GM19395 (cell line): Measurements from ENCODE around the gene TPR.
A peak's percentile ranks its signal among the peaks of the same experiment; 100 is the strongest.
"Not testable (repeated sequence)": the region's sequence is repeated elsewhere in the genome, so short reads cannot be mapped to it uniquely, and the experiment has no call there.

ENCODE experiments used
- ATAC-seq: cut with Tn5 transposase; IDR thresholded peaks from one replicate; pipeline ENCODE4 v1.9.1; 2021; ENCODE audit warnings: mild to moderate bottlenecking, moderate library complexity; ENCODE audit not compliant: unreplicated experiment

TPR gene

DNA sequence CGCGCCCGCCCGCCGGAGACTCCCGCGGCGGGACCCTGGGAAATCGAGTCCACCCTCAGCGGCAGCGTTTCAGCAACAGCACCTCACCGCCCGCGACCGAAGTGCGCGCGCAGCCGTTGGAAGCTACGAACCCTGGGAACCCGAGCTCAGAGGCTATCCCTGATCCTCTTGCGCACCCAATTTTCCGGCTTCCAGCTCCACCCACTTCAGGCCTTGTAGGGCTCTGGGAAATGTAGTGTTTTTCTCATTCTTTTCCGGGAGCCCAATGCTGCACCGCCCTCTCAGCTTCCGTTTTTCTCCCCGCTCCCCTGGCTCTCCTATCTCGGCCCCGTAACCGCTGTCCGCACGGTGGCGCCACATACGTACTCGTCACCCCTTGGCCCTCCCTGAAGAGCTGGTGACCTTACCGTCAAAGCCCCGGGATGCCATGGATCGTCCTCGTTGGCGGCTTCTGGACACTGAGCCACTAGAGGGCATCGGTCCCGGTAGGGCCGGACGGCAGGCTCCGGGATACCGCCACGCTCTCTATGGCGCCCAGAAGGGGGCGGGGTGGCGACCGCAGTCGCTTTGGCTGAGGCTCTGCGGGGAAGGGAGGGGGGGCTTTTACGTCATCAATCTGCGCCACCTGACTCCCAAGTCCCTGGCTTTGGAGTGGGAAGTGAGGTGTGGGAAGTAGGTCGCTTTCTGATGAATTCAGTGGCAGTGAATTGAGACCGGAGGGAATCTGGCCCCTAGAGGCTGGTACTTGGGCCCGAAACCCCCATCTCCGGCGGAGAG is at the start of gene TPR, which contains the start of gene ODR4:
Gene TPR (minus strand): TSS at position 102 of the 777 bp plus-strand sequence. CDS start 225 bp downstream, outside the sequence.
Gene ODR4 (plus strand): TSS at position 687 of the 777 bp plus-strand sequence. CDS start 3,948 bp downstream, outside the sequence.
- ATAC-seq = peak; percentile 87

DNA sequence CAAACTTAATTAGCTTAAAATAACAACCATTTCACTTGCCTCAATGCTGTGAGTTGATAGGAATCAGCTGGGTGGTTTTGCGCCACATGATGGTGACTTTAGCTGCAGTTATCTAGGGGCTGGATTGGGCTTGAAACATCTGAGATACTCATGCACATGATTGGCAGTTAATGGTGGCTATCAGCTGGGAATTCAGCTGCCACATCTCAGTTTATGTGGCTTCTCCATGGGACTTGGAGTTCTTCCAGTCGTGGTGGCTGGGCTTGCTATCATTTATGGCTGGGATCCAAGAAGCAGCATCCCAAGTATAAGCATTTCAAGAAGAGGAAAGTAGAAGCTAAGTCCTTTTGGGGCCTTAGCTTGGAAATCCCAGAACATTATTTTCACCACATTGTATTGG is 49.5 kb upstream of the TPR start:
- ATAC-seq = no peak

GRCh38 chr1:186421446-186421845 is 46.4 kb upstream of the TPR start:
- ATAC-seq = no peak

DNA sequence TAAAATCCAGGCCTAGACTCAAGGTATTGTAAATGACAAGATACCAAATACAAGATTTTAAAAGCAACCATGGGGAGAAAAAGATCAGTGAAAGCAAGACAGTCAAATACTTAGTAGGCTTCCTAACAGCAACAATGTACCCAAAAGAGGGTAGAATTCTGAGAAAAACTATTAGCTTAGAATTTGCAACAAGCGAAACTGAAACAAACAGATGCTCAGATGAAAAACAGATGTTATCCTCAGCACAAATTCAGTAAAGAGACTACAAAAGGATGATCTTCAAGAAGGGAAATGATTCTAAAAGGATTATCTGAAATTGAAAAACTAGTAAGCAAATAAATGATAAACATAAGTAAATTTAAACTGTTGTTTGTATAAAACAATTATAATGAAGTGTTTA is 45.9 kb upstream of the TPR start:
- ATAC-seq = peak; percentile 94

GRCh38 chr1:186420311-186420710 is 45.3 kb upstream of the TPR start:
- ATAC-seq = no peak

GRCh38 chr1:186418503-186418902 is 43.5 kb upstream of the TPR start:
- no peak for ATAC-seq

GRCh38 chr1:186413319-186413718 is 38.3 kb upstream of the TPR start:
- ATAC-seq = no peak

DNA sequence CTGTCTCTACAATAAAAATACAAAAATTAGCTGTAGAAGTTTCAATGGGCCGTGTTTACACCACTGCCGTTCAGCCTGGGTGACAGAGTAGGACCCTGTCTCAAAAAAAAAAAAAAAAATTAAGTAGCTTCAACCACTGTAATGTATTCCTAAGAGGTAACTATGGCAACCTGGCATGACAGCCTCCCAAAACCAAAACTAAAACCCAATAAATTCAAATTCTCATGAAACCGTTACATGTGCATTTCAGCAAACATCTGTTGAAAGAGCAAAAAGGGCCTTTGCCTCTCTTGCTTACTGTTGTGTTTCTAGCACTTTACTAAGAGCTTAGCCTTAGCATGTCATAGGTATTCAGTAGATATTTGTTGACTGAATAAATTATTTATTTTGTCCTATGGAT is 34.0 kb upstream of the TPR start:
- peak; percentile 85 for ATAC-seq

DNA sequence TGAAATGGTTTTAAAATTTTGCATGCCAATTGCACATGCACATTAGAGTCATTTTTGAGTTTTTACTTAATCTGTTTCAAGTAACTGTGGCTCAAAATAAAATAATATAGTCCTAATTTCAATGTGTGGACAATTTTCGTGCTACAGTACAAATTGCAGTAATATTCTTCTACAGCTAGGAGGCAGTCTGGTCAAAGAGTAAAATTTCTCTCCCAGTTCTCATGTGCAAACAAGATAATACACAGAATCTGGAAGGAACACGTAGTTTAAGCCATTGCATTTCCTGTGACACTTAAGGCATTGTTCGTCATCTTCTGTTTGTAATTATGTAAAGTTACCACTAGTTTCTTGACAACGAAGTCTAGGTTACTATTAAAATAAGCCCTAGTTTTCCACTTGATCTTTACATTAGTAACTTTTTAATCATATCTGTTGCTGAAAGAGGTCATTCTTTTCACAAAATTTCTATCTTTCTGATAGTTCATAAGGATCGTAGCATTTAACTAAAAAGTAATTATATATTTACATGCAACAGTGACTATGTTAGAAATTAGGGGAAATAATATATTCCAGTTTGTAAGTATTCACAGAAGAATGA is 29.5 kb upstream of the TPR start:
- peak; percentile 45 for ATAC-seq

DNA sequence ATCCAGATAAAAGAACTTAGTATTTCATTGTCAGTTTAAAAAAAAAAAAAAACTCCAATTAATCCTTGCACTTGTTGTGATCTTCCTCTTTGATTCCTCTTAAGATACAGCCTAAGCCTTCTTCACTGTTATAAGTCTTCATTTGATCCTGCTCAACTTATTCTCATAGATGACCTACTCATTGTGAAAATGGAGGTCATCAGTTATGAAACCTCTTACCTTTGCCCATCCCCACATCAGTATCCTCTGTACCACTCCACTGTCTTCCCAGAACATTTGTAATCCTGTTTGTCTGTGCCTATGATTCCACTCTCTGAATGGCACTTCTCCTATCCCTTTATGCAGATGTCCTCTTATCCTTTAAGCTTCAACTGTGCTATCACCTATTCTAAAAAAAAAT is 28.6 kb upstream of the TPR start:
- no peak for ATAC-seq

GRCh38 chr1:186401446-186401845 is 26.4 kb upstream of the TPR start:
- ATAC-seq = not testable (repeated sequence)

GRCh38 chr1:186392711-186393110 is 17.7 kb upstream of the TPR start:
- ATAC-seq = not testable (repeated sequence)

DNA sequence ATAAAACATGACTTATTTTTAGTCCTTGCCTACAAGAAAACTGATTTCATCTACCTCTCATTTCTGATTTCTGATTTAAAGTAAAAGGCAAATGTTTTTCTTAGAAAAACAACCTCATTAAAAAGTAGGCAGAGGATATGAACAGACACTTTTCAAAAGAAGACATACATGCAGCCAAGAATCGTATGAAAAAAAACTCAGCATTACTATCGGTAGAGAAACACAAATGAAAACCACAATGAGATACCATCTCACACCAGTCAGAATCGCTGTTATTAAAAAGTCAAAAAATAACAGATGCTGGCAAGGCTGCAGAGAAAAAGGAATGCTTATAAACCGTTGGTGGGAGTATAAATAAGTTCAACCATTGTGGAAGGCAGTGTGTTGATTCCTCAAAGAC is 16.8 kb upstream of the TPR start:
- ATAC-seq = no peak

DNA sequence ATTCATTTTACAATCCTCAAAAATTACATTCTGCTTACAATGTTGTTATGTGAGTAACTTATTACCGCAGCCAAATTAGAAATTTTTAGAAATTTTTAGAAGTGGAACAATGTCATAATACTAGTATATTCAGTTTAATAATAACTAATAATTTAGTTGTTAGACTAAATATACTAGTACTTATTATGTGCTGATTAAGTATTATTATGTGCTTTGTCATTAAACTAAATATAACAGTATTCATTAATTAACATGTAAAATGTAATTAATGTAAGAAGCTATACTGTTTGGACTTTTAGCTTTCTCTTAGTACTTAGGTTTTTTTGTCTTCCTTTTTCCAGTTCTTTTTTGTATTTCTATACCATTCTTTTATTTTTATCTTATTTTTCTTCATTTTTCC is 15.9 kb upstream of the TPR start:
- no peak for ATAC-seq

GRCh38 chr1:186386725-186387383 is 11.8 kb upstream of the TPR start:
- no peak for ATAC-seq

- peak; percentile 19 for ATAC-seq
Observed at GRCh38 chr1:186375929-186376319, 871 bp upstream of the TPR start.

DNA sequence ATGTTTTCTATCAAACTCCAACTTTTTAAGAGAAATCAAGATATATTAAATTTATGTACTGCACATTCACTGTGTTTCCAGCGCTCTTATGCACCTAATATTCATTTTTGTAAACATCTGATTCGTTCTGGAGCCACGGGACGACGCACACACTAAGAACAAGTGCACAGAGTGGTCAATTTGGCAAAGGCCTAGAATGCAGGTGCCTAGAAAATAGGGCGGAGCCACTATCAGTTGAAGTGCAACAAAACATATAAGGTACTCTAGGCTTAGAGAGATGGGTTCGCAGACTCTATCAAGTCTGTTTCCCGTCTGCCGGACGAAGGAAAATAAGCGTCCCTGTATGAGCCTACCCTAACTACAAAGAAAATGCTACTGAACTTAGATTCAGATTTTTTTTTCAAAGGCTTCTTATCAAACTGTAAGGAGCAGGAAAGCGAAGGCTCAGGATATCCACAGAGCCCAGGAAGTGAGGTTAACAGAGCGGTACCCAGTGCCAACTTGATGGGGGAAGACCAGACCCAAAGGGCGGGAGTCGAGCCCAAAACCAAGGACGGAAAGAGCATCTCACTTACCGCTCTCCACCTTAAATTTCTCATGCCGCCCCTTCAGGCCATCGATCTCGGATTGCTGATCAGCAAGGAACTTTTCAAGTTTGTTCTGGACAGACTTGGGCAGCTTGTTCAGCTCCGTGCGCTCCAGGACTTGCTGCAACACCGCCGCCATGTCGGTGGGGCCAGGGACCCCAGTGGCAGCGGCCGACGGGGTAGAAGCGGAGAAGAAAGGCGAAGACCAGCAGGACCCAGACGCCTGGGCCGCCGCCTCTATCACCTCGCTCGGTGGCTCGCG is 526 bp downstream of the TPR start:
- peak; percentile 39 for ATAC-seq

- not testable (repeated sequence) for ATAC-seq
Observed at GRCh38 chr1:186347837-186348691, 27.0 kb downstream of the TPR start.

- ATAC-seq = no peak
Observed at GRCh38 chr1:186340772-186341171, 34.3 kb downstream of the TPR start.

- no peak for ATAC-seq
Observed at GRCh38 chr1:186337554-186337953, 37.5 kb downstream of the TPR start.
